ENCODE data around the gene TRIM47. TPM values are rescaled to one million over a fixed set of nuclear protein-coding genes. Genes with fewer than 3 reads are reported as not detected.

TRIM47 gene
- total RNA-seq: 30.6 and 56.0 TPM in 2 replicates

GRCh38 chr17:75878174-75878998, at the start of gene TRIM47:
TSS of gene TRIM47 (minus strand) at chr17:75878581. CDS start at chr17:75878548, 33 bp downstream.
- no peak for DNase-seq (ENCODE audit: low read depth, low spot score)

- DNase-seq (ENCODE audit: low read depth, low spot score): no peak
Observed at GRCh38 chr17:75927286-75927922, 49.0 kb upstream of the TRIM47 start.

- DNase-seq (ENCODE audit: low read depth, low spot score): no peak
Observed at GRCh38 chr17:75926456-75926855, 48.1 kb upstream of the TRIM47 start.

- no peak for DNase-seq (ENCODE audit: low read depth, low spot score)
Observed at GRCh38 chr17:75925912-75926311, 47.5 kb upstream of the TRIM47 start.

GRCh38 chr17:75925103-75925502, 46.7 kb upstream of the TRIM47 start:
- no peak for DNase-seq (ENCODE audit: low read depth, low spot score)

- no peak for DNase-seq (ENCODE audit: low read depth, low spot score)
Observed at GRCh38 chr17:75922963-75923874, 44.8 kb upstream of the TRIM47 start.

GRCh38 chr17:75922173-75922961, 44.0 kb upstream of the TRIM47 start:
- DNase-seq (ENCODE audit: low read depth, low spot score): no peak

GRCh38 chr17:75921596-75921995, 43.2 kb upstream of the TRIM47 start:
- DNase-seq (ENCODE audit: low read depth, low spot score): no peak

GRCh38 chr17:75920045-75920560, 41.7 kb upstream of the TRIM47 start:
- no peak for DNase-seq (ENCODE audit: low read depth, low spot score)

GRCh38 chr17:75919611-75920010, 41.2 kb upstream of the TRIM47 start:
- DNase-seq (ENCODE audit: low read depth, low spot score): no peak

GRCh38 chr17:75917917-75918445, 39.6 kb upstream of the TRIM47 start:
- DNase-seq (ENCODE audit: low read depth, low spot score): no peak

GRCh38 chr17:75917141-75917916, 38.9 kb upstream of the TRIM47 start:
- DNase-seq (ENCODE audit: low read depth, low spot score): no peak

- no peak for DNase-seq (ENCODE audit: low read depth, low spot score)
Observed at GRCh38 chr17:75915268-75915667, 36.9 kb upstream of the TRIM47 start.

- DNase-seq (ENCODE audit: low read depth, low spot score): no peak
Observed at GRCh38 chr17:75914643-75915267, 36.4 kb upstream of the TRIM47 start.

- DNase-seq (ENCODE audit: low read depth, low spot score): no peak
Observed at GRCh38 chr17:75913537-75914210, 35.3 kb upstream of the TRIM47 start.

- no peak for DNase-seq (ENCODE audit: low read depth, low spot score)
Observed at GRCh38 chr17:75910699-75911098, 32.3 kb upstream of the TRIM47 start.

GRCh38 chr17:75909812-75910274, 31.5 kb upstream of the TRIM47 start:
- no peak for DNase-seq (ENCODE audit: low read depth, low spot score)

GRCh38 chr17:75909051-75909811, 30.9 kb upstream of the TRIM47 start:
- no peak for DNase-seq (ENCODE audit: low read depth, low spot score)

Data from pulmonary artery endothelial cell (primary cell).